Fibroblast of lung (primary cell): Measurements from ENCODE around the gene PCNT.

Experiments
- CTCF ChIP-seq, 2 donors: IDR thresholded peaks in 1 of 2; conservative IDR thresholded peaks in 1 of 2; 1 replicate in 1 of 2; 2 replicates in 1 of 2; pipeline ENCODE4 v1.5.1; 2011 to 2012; ENCODE audit warnings: low read length in 2 of 2, control low read depth in 1 of 2, inconsistent platforms in 1 of 2, low read depth in 1 of 2, mild to moderate bottlenecking in 1 of 2
- EZH2 ChIP-seq: IDR thresholded peaks from 2 replicates; pipeline ENCODE4 v1.5.1; 2012; ENCODE audit warnings: low read length, control low read depth, mild to moderate bottlenecking; ENCODE audit errors: missing control alignments

- no peak for TF ChIP-seq CTCF (conservative IDR thresholded peaks at IDR 0.05 in 1 of 2, IDR thresholded peaks at IDR 0.05 in 1 of 2; ENCODE audit: low read depth in 1 of 2, low read length in 2 of 2)
- no peak for TF ChIP-seq EZH2
Measured at GRCh38 chr21:46376231-46376628, 52.3 kb downstream of the PCNT start.
